GM12892 (cell line): ENCODE results near the gene ANKRD6.

Experiments
- POLR2A ChIP-seq: IDR thresholded peaks from 2 replicates; pipeline ENCODE4 v1.6.1; 2011; ENCODE audit warnings: low read depth, low read length, control low read depth
- POLR2AphosphoS5 ChIP-seq: IDR thresholded peaks from 2 replicates; pipeline ENCODE4 v1.6.1; 2011; ENCODE audit warnings: low read depth, low read length, control low read depth

- TF ChIP-seq POLR2A, result no peak
- no peak for TF ChIP-seq POLR2AphosphoS5
Observed at GRCh38 chr6:89591745-89592144, 158.8 kb downstream of the ANKRD6 start.
